ENCODE measurements around the gene TXNRD2.

- TF ChIP-seq MAFK (IDR thresholded peaks at IDR 0.05; ENCODE audit: low read depth, low read length) = no peak
- no peak for TF ChIP-seq POLR2A (IDR thresholded peaks at IDR 0.05; ENCODE audit: low read depth, low read length)
- TF ChIP-seq RAD21 (IDR thresholded peaks at IDR 0.05; ENCODE audit: low read length) = no peak
- TF ChIP-seq CTCF (conservative IDR thresholded peaks at IDR 0.05; ENCODE audit: low read depth, low read length) = no peak
- no peak for TF ChIP-seq CHD1 (IDR thresholded peaks at IDR 0.05; ENCODE audit: low read depth, low read length)
- no peak for TF ChIP-seq BHLHE40 (IDR thresholded peaks at IDR 0.05; ENCODE audit: low read depth, low read length)
- no peak for TF ChIP-seq ELK1 (IDR thresholded peaks at IDR 0.05; ENCODE audit: borderline replicate concordance, low read depth, low read length)
- TF ChIP-seq CEBPB (IDR thresholded peaks at IDR 0.05; ENCODE audit: low read depth, low read length) = no peak
- TF ChIP-seq FOS (IDR thresholded peaks at IDR 0.05; ENCODE audit: low read depth, low read length) = no peak
- TF ChIP-seq, protein P1, sequence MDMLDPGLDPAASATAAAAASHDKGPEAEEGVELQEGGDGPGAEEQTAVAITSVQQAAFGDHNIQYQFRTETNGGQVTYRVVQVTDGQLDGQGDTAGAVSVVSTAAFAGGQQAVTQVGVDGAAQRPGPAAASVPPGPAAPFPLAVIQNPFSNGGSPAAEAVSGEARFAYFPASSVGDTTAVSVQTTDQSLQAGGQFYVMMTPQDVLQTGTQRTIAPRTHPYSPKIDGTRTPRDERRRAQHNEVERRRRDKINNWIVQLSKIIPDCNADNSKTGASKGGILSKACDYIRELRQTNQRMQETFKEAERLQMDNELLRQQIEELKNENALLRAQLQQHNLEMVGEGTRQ (IDR thresholded peaks at IDR 0.05; ENCODE audit: low read depth, low read length) = no peak
- TF ChIP-seq SMC3 (IDR thresholded peaks at IDR 0.05; ENCODE audit: low read depth, low read length) = no peak
- no peak for TF ChIP-seq MAZ (IDR thresholded peaks at IDR 0.05; ENCODE audit: borderline replicate concordance, low read depth, low read length)
- no peak for TF ChIP-seq MXI1 (IDR thresholded peaks at IDR 0.05; ENCODE audit: borderline replicate concordance, low read depth, low read length)
These were observed 48.3 kb downstream of the TXNRD2 start for GRCh38 chr22:19893363-19893762.

Measured in IMR-90 (cell line).